ENCODE data around the gene MYOC.

DNA sequence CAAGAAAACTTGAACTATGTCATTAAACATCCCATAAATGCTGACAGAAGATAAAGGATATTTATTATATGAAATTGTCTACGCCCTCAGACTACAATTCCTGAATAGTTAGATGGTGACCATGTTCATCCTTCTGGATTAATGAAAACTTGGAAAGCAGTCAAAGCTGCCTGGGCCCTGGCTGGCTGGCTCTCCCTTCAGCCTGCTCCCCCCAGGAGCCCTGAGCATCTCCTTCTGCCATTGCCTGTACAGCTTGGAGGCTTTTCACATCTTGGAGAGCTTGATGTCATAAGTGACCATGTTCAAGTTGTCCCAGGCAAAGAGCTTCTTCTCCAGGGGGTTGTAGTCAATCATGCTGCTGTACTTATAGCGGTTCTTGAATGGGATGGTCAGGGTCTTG lies 16.8 kb downstream of the MYOC start:
- TF ChIP-seq, protein P1, sequence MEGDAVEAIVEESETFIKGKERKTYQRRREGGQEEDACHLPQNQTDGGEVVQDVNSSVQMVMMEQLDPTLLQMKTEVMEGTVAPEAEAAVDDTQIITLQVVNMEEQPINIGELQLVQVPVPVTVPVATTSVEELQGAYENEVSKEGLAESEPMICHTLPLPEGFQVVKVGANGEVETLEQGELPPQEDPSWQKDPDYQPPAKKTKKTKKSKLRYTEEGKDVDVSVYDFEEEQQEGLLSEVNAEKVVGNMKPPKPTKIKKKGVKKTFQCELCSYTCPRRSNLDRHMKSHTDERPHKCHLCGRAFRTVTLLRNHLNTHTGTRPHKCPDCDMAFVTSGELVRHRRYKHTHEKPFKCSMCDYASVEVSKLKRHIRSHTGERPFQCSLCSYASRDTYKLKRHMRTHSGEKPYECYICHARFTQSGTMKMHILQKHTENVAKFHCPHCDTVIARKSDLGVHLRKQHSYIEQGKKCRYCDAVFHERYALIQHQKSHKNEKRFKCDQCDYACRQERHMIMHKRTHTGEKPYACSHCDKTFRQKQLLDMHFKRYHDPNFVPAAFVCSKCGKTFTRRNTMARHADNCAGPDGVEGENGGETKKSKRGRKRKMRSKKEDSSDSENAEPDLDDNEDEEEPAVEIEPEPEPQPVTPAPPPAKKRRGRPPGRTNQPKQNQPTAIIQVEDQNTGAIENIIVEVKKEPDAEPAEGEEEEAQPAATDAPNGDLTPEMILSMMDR (IDR thresholded peaks at IDR 0.05) = no peak
- TF ChIP-seq POLR2A (IDR thresholded peaks at IDR 0.05; ENCODE audit: low read depth) (no peak), POLR2AphosphoS5 (IDR thresholded peaks at IDR 0.05) (no peak), EP300 (IDR thresholded peaks at IDR 0.05) (no peak)

Data from esophagus muscularis mucosa (tissue), 4 donors.